ENCODE data around the gene INHA.

Gene INHA

DNA sequence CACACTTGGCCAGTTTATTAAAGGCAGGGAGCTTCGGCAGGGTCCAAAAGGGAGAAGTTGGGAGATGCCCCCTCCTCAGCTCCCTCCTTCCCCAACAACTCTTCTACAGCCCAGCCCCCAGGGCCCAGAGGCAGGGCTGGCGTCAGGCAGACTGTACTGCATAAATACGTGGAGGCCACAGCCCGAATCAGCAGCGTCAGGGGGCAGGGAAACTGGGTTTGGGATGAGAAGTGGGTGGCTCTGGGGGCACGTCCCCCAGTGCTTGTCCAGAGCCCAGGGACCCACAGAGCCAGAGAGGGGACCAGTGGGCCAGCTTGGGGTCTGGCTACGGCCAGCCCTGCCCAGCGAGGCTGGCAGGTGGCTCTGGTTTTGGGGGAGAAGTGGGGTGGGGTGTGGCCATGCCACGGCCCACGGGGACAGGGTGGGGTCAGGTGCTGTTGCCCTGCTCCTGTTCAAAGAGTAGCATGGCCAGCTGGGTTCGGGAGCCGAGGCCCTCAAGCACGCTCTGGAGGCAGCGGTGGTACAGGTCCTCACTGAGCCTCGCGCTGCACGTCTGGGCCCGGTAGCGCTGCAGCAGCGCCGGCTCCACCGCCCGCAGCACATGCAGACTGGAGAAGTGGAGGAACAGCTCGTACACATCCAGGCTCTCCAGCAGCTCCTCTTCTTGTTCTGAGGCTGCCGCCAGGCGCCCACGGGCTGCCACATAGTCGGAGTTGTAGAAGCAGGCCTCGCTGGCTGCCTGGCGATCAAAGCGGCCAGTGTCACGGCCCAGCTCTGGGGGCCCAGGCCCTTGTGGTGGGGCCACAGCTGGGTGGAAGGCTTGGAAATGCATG, 32.9 kb upstream of the INHA start:
- Histone ChIP-seq H3K9me2 (replicated peaks; ENCODE audit: insufficient read depth, low read length) (no peaks in the 10 kb centered on the region), H2AFZ (ENCODE audit: low read depth, low read length, severe bottlenecking) (no peak overlapping the region), H3K9ac (ENCODE audit: low read length) (no peak overlapping the region), H3K27me3 (ENCODE audit: low read length) (no peaks in the 10 kb centered on the region), H4K20me1 (ENCODE audit: low read depth, low read length) (no peaks in the 10 kb centered on the region), H3K9me3 (ENCODE audit: insufficient read depth, low read length) (no peaks in the 10 kb centered on the region), H3K27ac (ENCODE audit: low read depth, low read length) (no peak overlapping the region), H3K79me2 (ENCODE audit: insufficient read depth, low read length) (no peaks in the 10 kb centered on the region), H3K4me2 (ENCODE audit: low read depth, low read length, poor library complexity, severe bottlenecking) (no peak overlapping the region), H3F3A (ENCODE audit: insufficient read depth) (peaks cover 7% of the 10 kb centered on the region), H3K4me3 (ENCODE audit: insufficient read depth, low read length, poor library complexity, severe bottlenecking) (no peak overlapping the region), H3K36me3 (ENCODE audit: low read length) (no peaks in the 10 kb centered on the region)
- TF ChIP-seq, protein P1, sequence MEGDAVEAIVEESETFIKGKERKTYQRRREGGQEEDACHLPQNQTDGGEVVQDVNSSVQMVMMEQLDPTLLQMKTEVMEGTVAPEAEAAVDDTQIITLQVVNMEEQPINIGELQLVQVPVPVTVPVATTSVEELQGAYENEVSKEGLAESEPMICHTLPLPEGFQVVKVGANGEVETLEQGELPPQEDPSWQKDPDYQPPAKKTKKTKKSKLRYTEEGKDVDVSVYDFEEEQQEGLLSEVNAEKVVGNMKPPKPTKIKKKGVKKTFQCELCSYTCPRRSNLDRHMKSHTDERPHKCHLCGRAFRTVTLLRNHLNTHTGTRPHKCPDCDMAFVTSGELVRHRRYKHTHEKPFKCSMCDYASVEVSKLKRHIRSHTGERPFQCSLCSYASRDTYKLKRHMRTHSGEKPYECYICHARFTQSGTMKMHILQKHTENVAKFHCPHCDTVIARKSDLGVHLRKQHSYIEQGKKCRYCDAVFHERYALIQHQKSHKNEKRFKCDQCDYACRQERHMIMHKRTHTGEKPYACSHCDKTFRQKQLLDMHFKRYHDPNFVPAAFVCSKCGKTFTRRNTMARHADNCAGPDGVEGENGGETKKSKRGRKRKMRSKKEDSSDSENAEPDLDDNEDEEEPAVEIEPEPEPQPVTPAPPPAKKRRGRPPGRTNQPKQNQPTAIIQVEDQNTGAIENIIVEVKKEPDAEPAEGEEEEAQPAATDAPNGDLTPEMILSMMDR (IDR thresholded peaks at IDR 0.05; ENCODE audit: insufficient read depth, low read length, poor library complexity, severe bottlenecking): no peak
- TF ChIP-seq EZH2phosphoT487 (conservative IDR thresholded peaks at IDR 0.05; ENCODE audit: low read length): no peak

DNA sequence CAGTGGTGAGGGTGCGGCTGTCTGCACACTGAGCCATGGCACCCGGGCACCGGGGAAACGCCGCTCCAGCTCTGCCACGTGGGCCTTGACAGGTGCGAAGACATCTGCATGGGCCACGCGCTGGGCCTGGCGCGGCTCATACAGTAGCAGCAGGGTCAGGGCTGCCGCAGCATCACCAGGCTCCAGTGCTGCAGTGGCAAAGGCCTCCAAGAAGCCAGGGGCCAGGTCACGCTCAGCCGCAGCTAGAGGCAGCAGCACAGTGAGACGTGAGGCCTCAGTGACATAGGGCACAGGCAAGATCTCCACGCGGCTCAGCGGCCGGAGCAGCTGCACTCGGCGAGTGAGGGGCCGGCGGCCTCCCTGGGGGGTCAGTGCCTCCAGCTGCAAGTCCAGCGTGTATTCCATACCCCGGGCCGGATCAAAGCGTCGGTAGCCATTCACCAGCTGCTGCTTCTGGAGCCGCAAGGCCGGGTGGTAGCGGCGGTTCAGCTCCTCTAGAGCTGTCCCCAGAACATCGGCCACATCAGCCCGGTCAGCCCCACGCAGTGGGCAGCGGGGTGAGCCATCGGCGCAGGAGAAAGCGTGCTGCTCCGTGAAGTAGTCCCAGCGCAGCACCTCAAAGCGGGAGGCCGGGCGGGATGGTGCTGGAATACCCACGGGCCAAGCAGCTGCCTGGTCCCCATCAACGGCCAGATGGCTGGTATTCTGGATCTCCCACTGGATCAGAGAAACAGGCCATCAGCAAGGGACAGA, 32.0 kb upstream of the INHA start:
- Histone ChIP-seq H4K20me1 (ENCODE audit: low read depth, low read length) (no peaks in the 10 kb centered on the region), H3K27ac (ENCODE audit: low read depth, low read length) (no peak overlapping the region), H3K9ac (ENCODE audit: low read length) (no peak overlapping the region), H3K9me3 (ENCODE audit: insufficient read depth, low read length) (no peaks in the 10 kb centered on the region), H3K9me2 (replicated peaks; ENCODE audit: insufficient read depth, low read length) (no peaks in the 10 kb centered on the region), H3K36me3 (ENCODE audit: low read length) (no peaks in the 10 kb centered on the region), H3K4me3 (ENCODE audit: insufficient read depth, low read length, poor library complexity, severe bottlenecking) (no peak overlapping the region), H3K4me2 (ENCODE audit: low read depth, low read length, poor library complexity, severe bottlenecking) (no peak overlapping the region), H3K27me3 (ENCODE audit: low read length) (no peaks in the 10 kb centered on the region), H2AFZ (ENCODE audit: low read depth, low read length, severe bottlenecking) (no peak overlapping the region), H3F3A (ENCODE audit: insufficient read depth) (peaks cover 7% of the 10 kb centered on the region), H3K79me2 (ENCODE audit: insufficient read depth, low read length) (no peaks in the 10 kb centered on the region)
- TF ChIP-seq EZH2phosphoT487 (conservative IDR thresholded peaks at IDR 0.05; ENCODE audit: low read length): no peak
- TF ChIP-seq, protein P1 (IDR thresholded peaks at IDR 0.05; ENCODE audit: insufficient read depth, low read length, poor library complexity, severe bottlenecking): no peak

DNA sequence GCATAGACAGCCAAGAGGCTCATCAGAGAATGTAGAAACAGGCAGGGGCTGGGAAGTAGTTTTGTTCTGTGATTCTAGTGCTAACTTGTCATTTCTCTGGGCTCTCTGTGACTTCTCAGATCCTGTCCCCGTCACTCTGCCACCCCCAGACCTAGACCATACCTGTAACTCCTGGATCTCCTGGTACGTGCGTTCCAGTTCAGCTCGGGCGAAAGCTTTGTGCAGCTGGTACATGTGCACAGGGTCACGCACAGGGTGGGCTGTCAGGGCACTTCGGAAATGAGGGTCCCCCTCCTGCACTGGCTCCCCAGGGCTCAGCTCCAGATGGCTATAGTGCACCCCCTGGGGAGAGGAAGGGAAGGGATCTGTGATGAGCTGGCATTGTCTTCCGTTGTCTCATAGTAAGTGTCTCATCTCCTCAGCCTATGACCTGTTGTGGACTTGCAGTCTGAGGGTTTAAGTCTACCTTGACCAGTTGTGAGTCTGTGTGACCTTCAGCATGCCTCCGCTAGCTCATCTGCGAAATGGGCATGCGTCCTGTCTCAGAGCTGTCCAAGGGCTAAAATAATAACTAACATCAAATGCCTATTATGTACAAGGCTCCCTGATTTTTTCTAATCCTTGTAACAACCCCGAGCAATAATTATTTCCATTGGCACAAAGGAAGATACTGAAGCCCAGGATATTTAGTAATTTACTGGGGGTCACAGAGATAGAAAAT, 31.2 kb upstream of the INHA start:
- Histone ChIP-seq H3K4me2 (ENCODE audit: low read depth, low read length, poor library complexity, severe bottlenecking) (peak overlapping the region; percentile 95), H4K20me1 (ENCODE audit: low read depth, low read length) (no peaks in the 10 kb centered on the region), H3K9ac (ENCODE audit: low read length) (no peak overlapping the region), H3F3A (ENCODE audit: insufficient read depth) (peaks cover 7% of the 10 kb centered on the region), H3K27ac (ENCODE audit: low read depth, low read length) (no peak overlapping the region), H3K36me3 (ENCODE audit: low read length) (no peaks in the 10 kb centered on the region), H2AFZ (ENCODE audit: low read depth, low read length, severe bottlenecking) (no peak overlapping the region), H3K9me3 (ENCODE audit: insufficient read depth, low read length) (no peaks in the 10 kb centered on the region), H3K4me3 (ENCODE audit: insufficient read depth, low read length, poor library complexity, severe bottlenecking) (no peak overlapping the region), H3K9me2 (replicated peaks; ENCODE audit: insufficient read depth, low read length) (no peaks in the 10 kb centered on the region), H3K79me2 (ENCODE audit: insufficient read depth, low read length) (no peaks in the 10 kb centered on the region), H3K27me3 (ENCODE audit: low read length) (no peaks in the 10 kb centered on the region)
- TF ChIP-seq EZH2phosphoT487 (conservative IDR thresholded peaks at IDR 0.05; ENCODE audit: low read length): no peak
- TF ChIP-seq, protein P1 (IDR thresholded peaks at IDR 0.05; ENCODE audit: insufficient read depth, low read length, poor library complexity, severe bottlenecking): no peak
